ENCODE results near the gene STAT5B.
A peak's percentile ranks its signal among the peaks of the same experiment; 100 is the strongest.
"Not testable (repeated sequence)": the region's sequence is repeated elsewhere in the genome, so short reads cannot be mapped to it uniquely, and the experiment has no call there.

STAT5B gene

DNA sequence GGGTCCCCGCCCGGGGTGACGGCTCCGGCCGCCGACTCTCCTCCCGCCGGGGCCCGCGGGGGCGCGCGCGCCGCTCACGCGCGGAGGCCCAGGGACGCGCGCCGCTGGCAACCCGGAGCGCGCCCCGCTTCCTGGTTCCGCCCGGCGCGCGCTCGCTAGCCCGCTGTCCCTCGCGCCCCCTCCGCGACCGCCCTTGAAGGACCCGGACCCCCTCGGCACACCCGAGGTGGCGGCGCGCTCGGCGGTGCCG lies at the start of gene STAT5B:
TSS of gene STAT5B (minus strand) at position 33 of the 250 bp plus-strand sequence. CDS start 44,264 bp downstream, outside the sequence.
- peak; percentile 55 for DNase-seq

DNA sequence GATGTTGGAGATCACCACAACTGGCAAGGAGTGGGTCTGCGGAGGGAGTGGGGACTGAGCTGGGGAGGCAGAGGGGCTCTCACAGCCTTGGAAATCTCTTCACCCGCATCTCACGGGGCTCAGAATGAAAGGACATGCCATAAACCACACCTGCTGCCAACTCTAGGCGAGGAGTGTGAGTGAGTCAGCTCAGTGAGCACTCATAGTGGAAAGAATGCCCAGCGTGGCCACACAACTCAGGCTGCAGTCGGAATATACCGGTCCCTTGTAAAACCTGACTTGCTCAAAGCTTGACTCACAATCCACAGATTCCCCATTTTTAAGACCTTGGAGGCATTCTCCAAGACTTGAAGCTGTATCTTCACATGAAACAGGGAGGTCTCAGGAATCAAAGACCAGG lies 48.8 kb upstream of the STAT5B start:
- peak; percentile 95 for DNase-seq

DNA sequence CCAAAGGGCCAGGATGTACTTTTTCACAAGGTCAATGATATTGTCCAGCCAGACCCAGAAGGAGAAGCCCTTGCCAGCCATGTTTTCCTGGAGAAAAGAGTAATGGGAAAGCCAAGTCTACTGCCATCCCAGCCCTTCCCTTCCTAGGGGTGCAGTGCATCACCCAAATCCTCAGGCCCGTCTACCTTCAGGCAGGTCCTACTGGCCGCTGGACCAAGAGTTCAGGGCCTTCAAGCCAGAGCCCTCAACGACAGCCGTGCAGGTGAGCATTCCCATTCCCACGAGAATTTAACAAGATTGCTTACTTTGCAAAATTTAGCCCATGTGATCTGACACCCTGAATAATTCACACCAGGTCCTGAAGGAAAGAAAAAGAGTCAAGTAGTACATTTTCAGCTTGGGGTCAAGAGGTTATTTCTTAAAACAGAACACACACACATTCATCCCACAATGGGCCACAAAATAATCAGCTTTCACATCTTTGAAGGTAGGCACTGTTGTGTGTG lies 47.1 kb upstream of the STAT5B start:
- DNase-seq = no peak

DNA sequence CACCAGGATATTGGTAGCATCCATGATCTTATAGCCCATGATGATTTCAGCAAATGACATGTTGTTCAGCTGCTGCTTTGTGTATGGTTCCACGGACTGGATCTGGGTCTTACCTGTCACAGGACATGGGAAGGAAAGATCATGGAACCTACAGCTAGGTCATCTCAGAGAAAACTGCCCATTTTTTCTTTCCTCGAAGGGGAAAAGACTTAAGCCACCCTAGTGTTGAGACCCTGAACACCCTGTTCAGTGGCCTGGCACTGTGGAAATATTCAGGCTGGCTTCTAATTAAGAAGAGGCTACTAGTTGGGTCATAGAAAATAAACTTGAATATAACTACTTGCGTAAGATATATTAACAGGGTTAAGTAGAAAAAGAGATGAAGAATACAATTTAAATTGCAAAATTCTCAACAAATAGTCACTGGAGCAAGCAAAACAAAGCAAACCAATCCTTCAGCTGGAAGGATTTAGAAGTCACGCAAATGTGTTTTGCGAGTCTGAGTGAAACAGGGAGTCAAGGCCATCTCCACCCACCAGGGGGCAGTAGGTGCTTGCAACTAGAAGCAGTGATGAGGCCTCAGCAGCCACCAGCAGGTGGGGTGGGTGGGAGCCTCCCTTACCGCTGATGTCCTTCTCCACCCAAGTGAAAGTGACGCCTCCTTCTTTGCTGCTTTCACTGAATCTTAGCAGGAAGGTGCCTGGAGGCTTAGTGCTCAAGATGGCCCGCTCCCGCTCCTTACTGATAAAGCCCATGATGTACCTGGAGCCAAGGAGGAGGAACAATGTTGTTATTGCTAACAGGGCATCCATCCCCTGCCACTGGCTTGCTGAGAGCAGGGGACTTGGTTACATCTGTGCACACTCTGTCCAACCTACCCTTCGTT lies 46.4 kb upstream of the STAT5B start:
- DNase-seq = peak; percentile 74

DNA sequence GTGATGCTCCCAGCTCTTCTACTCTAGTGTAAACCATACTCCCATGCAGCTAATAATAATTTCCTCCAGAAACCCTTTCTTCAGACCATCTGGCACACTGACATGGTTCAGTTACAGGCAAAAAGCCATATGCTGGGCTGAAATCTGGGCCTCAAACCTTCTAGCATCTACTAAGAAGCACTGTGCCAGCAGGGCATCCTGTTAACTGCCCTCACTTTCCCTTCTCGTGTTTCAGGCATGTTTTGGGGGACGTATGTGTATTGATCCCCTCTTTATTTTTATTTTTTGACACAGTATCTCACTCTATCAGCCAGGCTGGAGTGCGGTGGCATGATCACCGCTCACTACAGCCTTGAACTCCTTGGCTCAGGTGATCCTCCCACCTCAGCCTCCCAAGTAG lies 45.4 kb upstream of the STAT5B start:
- DNase-seq = no peak

DNA sequence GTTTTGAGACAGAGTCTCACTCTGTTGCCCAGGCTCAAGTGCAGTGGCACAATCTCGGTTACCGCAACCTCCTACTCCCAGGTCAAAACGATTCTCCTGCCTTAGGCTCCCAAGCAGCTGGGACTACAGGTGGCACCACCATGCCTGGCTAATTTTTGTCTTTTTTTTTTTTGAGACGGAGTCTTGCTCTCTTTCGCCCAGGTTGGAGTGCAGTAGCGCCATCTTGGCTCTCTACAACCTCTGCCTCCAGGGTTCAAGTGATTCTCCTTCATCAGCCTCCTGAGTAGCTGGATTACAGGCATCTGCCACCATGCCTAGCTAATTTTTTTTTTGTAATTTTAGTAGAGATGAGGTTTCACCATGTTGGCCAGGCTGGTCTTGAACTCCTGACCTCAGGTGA lies 41.8 kb upstream of the STAT5B start:
- not testable (repeated sequence) for DNase-seq

DNA sequence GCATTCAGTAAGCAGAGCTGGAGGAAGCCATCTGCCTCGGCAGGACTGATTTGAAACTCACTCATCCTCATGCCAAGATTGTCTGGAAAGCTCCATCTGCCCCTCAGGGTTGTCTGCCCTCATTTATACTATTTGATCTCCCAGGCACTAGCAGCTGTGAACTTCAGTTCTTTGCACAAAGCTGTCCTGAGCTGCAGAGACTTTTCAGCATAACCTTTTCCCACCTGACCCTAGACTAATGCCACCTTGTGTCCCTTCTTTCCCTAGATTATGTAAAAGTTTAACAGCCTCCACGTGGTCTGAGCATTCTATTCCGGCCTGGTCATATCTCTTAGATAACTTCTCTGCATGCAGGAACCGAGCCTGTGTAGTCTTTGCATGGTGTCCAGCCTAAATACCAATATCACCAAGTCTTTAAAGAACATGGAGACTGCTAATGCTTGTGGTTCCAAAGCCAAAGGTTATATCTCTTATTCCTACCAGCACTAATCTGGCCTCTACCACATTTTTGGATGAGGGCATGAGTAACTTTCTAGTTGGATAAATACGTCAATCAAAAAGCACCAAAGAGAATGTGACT lies 41.2 kb upstream of the STAT5B start:
- no peak for DNase-seq

DNA sequence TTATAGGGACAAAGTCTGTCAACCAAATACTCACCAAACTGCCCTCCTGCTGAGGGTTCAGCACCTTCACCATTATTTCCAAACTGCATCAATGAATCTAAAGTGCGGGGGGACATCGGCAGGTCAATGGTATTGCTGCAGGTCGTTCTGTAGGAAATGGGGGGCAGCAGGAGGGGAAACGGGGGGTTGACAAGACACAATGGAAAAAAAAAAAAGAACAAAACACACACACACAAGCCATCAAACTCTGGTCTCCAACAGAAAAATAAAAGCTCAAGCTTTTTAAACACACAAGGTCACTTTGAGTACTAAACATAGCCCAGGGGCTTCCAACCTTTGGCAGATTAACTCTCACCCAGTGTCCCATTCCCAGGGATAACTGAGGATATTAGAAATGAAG lies 40.6 kb upstream of the STAT5B start:
- no peak for DNase-seq

DNA sequence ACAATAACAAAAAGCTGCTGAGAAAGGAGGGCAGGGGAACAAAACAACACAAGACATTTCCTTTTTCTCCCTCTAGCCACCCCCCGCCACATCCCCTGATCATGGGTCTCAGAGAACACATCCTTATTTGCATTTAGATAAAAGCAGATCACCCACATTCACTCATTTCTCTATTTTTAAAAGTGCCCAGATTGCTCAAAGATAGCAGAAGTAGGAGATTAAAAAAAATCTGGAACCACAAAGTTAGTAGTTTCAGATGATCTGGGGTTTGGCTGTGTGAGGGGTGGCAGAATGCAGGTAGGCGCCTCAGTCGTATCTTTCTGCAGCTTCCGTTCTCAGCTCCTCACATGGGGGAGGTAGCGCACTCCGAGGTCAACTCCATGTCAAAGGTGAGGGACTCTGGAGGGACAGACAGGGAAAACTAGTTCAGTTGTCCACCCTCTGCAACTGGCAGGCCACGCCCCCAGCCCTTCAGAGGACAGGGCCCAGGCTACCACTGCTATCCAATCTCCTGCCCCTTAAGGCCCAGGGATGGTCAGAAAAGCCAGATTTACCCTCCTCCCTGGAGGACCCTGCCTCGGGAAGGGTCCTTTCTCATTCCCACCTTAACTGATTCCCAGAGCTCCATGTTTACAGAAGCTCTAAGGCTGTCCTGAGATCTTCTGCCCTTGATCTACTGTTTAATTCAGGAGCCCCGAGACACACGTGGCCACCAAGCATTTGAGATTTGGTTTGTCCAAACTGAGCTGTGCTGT lies 39.4 kb upstream of the STAT5B start:
- DNase-seq = no peak

DNA sequence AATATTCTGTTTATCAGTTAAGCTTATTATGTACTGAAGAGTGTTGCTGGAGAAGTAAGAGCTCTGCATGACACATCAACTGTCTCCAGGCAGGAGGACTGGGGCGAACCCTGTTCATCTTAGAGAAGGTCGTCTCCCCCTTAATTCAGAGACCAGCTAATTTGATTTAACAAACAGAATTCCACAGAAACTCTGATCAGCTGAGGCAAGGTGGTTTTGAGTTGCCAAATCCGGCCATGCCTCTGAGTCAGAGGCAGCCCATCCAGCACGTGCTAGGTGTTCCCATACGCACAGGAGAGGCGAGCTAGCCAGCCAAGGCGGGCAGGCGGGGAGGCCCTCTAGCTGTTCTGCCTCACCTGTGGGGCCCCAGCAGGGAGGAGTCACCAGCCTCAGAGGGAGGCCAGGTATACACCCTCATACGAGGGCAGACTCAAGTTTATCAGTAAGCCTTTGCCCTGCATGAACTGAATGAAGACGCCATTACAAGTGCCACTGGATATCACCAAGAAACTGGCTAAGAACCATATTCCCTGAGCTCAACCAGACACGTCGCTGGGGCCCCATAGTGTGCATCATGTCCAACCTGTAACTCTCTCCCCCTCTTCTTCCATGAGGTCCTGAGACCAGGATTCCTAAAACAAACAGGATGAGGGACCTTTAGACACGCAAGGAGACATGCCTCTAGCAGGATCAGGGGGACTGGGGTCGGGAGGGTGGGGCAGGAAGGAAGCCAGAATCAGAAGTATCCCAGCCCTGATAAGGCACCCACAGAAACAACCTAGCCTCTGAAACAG lies 37.8 kb upstream of the STAT5B start:
- DNase-seq = no peak

DNA sequence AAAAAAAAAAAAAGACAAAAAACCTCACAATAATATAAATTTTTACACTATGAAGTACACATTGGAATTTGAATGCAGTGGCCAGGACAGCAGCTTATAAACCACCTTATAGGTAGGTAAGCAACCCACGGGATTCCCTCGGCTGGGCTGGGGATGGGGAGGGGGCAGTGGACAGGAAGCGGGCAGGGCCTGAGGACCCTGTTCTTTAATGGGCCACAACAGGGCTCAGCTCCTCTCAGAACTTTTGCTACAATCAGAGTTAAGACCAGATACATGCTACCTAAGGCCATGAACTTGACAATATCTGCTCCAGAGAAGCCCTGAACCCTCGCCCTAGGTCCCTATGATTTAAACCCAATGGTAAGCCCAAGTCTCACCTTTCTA lies 37.2 kb upstream of the STAT5B start:
- DNase-seq = no peak

DNA sequence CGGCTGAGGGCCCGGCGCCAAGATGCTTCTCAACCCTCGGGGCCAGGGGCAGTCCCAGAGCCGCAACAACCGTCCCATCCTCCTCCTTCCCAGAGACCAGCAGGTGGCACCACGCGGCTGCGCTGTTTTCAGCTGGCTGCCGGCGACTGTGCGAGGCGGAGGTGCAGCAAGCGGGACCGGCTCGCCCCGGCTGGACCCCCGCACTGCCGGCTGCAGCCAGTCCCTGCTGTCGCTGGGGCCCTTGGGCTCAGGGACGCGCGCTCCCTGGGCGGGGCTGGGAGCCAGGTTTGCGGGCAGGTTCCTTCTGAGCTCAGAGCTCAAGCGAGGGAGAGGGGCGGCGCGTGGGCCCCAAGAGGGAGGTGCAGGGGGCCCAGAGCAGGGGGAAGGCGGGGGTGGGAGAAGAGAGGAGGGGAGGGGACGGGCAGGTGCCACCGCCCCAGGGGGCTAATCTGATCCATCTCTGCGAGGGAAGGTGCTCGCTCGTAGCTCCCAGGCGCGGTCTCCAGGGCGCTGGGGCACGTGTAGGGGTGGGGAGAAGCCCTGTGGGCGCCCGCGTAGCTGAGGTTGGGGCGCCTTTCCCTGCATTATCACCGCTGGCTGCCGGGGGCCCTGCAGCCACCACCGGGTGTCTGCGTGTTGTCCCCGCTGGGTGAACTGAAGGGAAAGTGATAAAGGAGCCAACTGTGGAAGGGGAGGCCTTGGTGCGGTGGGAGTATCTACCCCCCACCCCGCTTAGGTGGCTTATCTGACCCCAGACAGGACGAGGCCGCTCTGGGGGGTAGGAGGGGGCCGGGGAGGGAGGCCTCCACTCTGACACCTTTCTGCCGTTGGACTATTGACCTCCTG lies 36.3 kb upstream of the STAT5B start:
- peak; percentile 69 for DNase-seq

DNA sequence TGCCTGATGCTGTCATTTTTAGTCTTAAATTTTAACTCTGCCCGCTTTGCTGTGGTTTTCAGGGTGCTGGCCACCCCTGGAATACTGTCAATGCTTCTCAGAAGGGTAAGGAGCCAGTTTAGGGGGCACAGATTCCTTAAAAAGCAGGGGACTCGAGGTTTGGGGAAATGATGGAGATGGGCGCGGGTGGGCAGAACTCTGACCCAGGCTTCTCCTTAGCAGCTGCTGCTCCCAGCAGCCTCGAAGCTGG lies 35.8 kb upstream of the STAT5B start:
- no peak for DNase-seq

DNA sequence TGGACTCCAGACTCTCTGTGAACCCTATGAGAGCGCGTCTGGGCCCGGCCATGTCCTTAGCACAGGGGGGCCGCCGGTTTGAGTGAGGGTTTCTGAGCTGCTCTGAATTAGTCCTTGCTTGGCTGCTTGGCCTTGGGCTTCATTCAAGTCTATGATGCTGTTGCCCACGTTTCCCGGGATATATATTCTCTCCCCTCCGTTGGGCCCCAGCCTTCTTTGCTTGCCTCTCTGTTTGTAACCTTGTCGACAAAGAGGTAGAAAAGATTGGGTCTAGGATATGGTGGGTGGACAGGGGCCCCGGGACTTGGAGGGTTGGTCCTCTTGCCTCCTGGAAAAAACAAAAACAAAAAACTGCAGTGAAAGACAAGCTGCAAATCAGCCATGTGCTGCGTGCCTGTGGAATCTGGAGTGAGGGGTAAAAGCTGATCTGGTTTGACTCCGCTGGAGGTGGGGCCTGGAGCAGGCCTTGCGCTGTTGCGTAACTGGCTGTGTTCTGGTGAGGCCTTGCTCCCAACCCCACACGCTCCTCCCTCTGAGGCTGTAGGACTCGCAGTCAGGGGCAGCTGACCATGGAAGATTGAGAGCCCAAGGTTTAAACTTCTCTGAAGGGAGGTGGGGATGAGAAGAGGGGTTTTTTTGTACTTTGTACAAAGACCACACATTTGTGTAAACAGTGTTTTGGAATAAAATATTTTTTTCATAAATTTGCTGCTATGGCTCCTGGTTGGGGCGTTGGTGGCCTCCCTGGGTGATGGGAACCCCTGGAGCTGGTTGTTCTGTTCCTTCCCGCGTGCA lies 35.2 kb upstream of the STAT5B start:
- DNase-seq = peak; percentile 83

DNA sequence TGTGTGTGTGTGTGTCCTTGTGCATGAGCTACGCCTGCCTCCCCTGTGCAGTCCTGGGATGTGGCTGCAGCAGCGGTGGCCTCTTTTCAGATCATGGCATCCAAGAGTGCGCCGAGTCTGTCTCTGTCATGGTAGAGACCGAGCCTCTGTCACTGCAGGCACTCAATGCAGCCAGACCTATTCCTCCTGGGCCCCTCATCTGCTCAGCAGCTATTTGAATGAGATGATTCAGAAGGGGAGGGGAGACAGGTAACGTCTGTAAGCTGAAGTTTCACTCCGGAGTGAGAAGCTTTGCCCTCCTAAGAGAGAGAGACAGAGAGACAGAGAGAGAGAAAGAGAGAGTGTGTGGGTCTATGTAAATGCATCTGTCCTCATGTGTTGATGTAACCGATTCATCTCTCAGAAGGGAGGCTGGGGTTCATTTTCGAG lies 34.6 kb upstream of the STAT5B start:
- no peak for DNase-seq

DNA sequence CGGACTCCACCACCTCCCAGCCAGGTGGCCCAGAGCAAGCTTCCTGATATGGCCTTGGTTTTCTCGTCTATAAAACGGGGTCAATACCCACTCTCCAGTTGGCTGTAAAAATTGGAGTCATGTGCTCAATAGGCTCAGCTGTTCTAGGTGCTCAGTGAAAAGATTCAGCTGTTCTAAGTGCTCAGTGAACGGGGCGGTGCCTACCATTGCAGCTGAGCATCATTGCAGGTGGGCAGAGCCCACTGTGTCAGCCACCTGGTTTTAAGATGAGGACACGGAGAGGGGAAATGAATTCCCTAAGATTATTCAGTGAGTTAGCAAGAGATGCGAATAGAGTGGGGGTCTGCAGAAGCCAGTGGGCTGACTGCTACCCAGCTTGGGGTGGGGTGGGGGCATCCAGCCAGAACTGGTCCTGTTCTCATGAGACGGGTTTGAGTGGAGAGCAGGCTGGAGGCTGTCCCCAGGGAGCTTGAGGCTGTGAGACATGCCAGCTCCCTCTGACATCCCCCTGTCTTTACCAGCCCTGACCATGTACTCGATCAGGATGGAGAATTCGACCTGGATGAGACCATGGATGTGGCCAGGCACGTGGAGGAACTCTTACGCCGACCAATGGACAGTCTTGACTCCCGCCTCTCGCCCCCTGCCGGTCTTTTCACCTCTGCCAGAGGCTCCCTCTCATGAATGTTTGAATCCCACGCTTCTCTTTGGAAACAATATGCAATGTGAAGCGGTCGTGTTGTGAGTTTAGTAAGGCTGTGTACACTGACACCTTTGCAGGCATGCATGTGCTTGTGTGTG lies 34.0 kb upstream of the STAT5B start:
- no peak for DNase-seq

DNA sequence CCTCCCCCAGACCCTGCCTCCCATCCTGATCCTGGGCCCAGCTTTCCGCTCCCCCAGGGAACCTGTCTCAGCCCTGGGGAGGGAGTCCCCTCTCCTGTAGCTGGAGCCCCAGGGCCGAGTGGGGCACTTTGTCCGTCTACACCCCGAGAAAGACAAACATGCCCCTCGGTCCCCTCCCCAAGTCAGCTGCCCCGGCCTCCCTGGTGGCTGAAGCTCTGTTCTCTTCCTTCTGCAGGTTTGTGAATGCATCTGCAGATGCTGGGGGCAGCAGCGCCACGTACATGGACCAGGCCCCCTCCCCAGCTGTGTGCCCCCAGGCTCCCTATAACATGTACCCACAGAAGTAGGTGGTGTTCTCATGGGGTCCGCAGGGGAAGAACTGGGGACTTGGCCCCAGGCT lies 33.0 kb upstream of the STAT5B start:
- no peak for DNase-seq

DNA sequence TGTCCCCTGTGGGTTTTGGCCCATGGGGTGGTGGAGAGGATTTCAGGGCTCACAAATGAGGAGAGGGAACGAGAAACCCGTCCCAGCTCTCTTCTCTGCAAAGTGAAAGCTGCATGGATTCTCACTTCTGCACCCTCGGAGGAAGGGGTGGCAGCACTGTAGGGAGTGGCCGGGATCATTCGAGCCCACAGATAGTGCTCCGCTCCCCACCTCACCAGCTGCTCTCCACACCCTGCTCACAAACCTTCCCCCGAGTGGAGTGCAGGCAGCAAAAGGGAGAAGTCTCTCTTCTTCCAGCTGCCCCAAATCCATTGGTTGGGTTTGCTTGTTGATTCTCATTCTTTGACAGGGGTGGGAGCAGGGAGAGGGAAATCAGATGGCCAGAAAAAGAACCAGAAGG lies 32.3 kb upstream of the STAT5B start:
- DNase-seq = no peak

DNA sequence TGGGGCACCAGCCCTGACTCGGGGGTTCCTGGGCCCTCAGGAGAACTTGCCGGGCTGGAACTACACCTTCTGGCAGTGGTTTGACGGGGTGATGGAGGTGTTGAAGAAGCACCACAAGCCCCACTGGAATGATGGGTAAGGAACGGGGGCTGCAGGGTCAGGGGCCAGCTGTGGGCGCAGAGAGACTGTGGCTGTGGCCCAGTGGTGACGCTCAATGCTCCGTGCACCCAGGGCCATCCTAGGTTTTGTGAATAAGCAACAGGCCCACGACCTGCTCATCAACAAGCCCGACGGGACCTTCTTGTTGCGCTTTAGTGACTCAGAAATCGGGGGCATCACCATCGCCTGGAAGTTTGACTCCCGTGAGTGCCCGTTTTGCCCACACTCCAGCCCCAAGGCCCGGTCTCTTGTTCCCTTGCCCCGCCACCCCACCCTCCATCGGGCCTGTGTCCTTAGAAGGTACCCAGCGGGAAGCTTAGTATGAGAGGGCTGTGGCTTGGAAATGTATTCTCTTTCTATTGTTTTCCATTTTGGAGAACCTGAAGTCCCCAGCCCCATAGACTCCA lies 31.3 kb upstream of the STAT5B start:
- DNase-seq = no peak

DNA sequence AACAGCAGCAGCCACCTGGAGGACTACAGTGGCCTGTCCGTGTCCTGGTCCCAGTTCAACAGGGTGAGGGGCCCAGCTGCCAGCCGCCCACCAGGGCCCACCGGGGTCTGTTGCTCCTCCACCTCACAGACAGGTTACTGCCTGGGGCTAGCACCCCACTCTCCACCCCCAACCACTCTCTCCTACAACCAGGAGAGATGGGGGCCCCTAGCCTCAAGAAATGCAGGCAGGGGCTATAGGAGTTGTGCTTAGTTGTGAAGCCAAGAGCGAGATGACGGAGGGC lies 30.1 kb upstream of the STAT5B start:
- DNase-seq = no peak
